Measurements from ENCODE around the gene REG4. TPM values are rescaled to one million over a fixed set of nuclear protein-coding genes. Genes with fewer than 3 reads are reported as not detected.

Gene REG4
- total and polyA plus RNA-seq, 2 of the 13 experiments (the other 11 are each of a cell fraction or from before 2014, with no cell fraction given): not detected

GRCh38 chr1:119816407-119816806, 5.1 kb upstream of the REG4 start (continued):
- TF ChIP-seq KIAA2018 (CRISPR knock-in tag; IDR thresholded peaks at IDR 0.05; ENCODE audit: borderline replicate concordance): no peak
- TF ChIP-seq SNAPC4 (CRISPR knock-in tag; IDR thresholded peaks at IDR 0.05): no peak
- no peak for TF ChIP-seq ADNP (CRISPR knock-in tag; IDR thresholded peaks at IDR 0.05)
- no peak for TF ChIP-seq BCL3 (CRISPR knock-in tag; IDR thresholded peaks at IDR 0.05)
- TF ChIP-seq MIER3 (CRISPR knock-in tag; IDR thresholded peaks at IDR 0.05; ENCODE audit: borderline replicate concordance): no peak
- TF ChIP-seq ZNF362 (CRISPR knock-in tag; IDR thresholded peaks at IDR 0.05; ENCODE audit: borderline replicate concordance): peak; percentile 79; the same call in 1 of the 2 replicates
- no peak for TF ChIP-seq BCL6 (CRISPR knock-in tag; IDR thresholded peaks at IDR 0.05)
- no peak for TF ChIP-seq ZNF598 (CRISPR knock-in tag; IDR thresholded peaks at IDR 0.05; ENCODE audit: borderline replicate concordance)
- no peak for TF ChIP-seq HHEX (CRISPR knock-in tag; IDR thresholded peaks at IDR 0.05)
- TF ChIP-seq KDM6A (CRISPR knock-in tag; IDR thresholded peaks at IDR 0.05; ENCODE audit: low read depth): peak; percentile 48; the same call in 1 of the 2 replicates
- no peak for TF ChIP-seq TIGD3 (CRISPR knock-in tag; IDR thresholded peaks at IDR 0.05; ENCODE audit: borderline replicate concordance)
- no peak for TF ChIP-seq HNRNPL (IDR thresholded peaks at IDR 0.05; ENCODE audit: low read depth, low read length)
- TF ChIP-seq ZNF282 (IDR thresholded peaks at IDR 0.05; ENCODE audit: partially characterized antibody): no peak

Measured in HepG2 (cell line).